ENCODE measurements around the gene KRT84. TPM values are rescaled to one million over a fixed set of nuclear protein-coding genes. Genes with fewer than 3 reads are reported as not detected.
"Not testable (repeated sequence)": the region's sequence is repeated elsewhere in the genome, so short reads cannot be mapped to it uniquely, and the experiment has no call there.

KRT84 gene
- polyA plus RNA-seq, 3 donors from 2014 or later: not detected

DNA sequence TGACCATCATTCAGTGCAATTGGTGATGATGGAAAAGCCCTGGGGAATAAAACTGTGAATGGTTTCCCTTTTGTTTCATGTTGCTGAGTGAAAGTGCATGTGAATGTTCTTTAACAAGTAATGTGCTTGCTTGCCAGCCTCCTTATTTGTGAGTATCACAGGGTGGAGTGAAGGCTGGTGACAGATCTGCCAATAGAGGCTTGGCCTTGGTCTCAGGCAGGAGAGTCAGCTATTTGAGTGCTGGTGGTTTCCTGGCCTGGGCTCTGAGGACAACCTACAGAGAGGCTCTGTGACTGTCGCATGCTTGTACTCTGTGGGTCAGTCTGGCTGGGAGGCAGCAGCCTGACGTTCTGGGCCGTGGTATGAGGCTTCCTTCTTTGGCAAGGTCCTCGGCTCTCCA lies 38.9 kb downstream of the KRT84 start:
- peaks cover 3 to 22% (median 20%) of the 10 kb centered on the region in 3 donors for H3K27me3 Mint-ChIP-seq (ENCODE audit: low read depth in 3 of 3)
- H3K36me3 Mint-ChIP-seq: no peaks in the 10 kb centered on the region
- peaks cover 10 to 12% of the 10 kb centered on the region in 2 donors for H3K4me1 Mint-ChIP-seq
- DNase-seq: no peak
- H3K9me3 Mint-ChIP-seq: peaks cover 0 to 2% (median 0%) of the 10 kb centered on the region in 6 donors
- no peak overlapping the region for H3K27ac Mint-ChIP-seq
- no peak overlapping the region for H3K4me3 Mint-ChIP-seq

DNA sequence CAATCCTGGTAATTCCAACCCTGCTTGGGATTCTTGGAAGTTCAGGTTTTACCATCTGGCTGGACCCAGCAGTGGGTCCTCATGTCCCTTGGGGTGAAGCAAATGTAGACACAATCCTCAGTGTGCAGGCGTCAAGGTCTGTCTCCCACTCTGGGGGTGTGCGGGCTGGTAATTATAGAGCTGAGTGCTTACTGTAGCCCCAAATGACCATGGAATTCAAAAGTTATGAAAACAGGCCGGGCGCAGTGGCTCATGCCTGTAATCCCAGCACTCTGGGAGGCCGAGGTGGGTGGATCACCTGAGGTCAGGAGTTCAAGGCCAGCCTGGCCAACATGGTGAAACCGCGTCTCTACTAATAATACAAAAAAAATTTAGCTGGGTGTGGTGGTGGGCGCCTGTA lies 40.4 kb downstream of the KRT84 start:
- DNase-seq, H3K9me3 Mint-ChIP-seq, H3K4me3 Mint-ChIP-seq, H3K27ac Mint-ChIP-seq, H3K36me3 Mint-ChIP-seq, H3K4me1 Mint-ChIP-seq: not testable (repeated sequence)
- H3K27me3 Mint-ChIP-seq (ENCODE audit: low read depth in 3 of 3): peaks cover 3 to 21% (median 19%) of the 10 kb centered on the region in 3 donors

DNA sequence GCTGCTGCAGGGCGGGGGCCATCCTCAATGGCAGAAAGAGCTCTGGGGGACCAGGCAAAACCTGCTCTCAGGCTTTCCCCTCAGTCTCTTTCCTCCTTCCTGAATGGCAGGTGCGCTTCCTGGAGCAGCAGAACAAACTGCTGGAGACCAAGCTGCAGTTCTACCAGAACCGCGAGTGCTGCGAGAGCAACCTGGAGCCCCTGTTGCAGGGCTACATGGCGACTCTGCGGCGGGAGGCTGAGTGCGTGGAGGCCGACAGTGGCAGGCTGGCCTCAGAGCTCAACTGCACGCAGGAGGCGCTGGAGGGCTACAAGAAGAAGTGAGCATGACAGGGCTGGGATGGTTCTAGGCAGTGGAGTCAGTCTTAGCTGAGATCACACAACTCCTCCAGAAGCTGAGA lies 41.3 kb downstream of the KRT84 start:
- Mint-ChIP-seq H3K4me1 (no peaks in the 10 kb centered on the region), H3K4me3 (no peak overlapping the region), H3K9me3 (peaks cover 0 to 2% (median 0%) of the 10 kb centered on the region in 6 donors), H3K27me3 (ENCODE audit: low read depth in 3 of 3) (peaks cover 5 to 21% (median 16%) of the 10 kb centered on the region in 3 donors), H3K36me3 (no peaks in the 10 kb centered on the region), H3K27ac (no peak overlapping the region)
- DNase-seq: no peak

DNA sequence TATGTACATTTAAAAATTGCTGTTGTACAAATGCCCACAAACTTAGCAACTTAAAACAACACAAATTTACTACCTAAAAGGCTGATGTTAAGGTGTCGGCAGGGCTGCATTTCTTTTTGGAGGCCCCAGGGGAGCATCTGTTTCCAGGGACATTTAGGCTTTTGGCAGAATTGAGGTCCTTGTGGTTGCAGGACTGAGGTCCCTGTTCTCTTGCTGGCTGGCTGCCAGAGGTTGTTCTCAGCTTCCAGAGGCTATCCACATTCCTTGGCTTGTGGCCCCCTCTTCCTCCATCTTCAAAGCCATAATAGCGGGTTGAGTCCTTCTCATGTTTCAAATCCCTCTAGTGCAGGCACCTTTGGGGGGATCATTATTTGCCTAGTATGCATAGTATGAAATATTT lies 41.9 kb downstream of the KRT84 start:
- H3K36me3 Mint-ChIP-seq: no peaks in the 10 kb centered on the region
- no peak overlapping the region for H3K4me3 Mint-ChIP-seq
- DNase-seq: no peak
- no peaks in the 10 kb centered on the region for H3K4me1 Mint-ChIP-seq
- peaks cover 5 to 21% (median 13%) of the 10 kb centered on the region in 3 donors for H3K27me3 Mint-ChIP-seq (ENCODE audit: low read depth in 3 of 3)
- peaks cover 0 to 2% (median 0%) of the 10 kb centered on the region in 6 donors for H3K9me3 Mint-ChIP-seq
- no peak overlapping the region for H3K27ac Mint-ChIP-seq

DNA sequence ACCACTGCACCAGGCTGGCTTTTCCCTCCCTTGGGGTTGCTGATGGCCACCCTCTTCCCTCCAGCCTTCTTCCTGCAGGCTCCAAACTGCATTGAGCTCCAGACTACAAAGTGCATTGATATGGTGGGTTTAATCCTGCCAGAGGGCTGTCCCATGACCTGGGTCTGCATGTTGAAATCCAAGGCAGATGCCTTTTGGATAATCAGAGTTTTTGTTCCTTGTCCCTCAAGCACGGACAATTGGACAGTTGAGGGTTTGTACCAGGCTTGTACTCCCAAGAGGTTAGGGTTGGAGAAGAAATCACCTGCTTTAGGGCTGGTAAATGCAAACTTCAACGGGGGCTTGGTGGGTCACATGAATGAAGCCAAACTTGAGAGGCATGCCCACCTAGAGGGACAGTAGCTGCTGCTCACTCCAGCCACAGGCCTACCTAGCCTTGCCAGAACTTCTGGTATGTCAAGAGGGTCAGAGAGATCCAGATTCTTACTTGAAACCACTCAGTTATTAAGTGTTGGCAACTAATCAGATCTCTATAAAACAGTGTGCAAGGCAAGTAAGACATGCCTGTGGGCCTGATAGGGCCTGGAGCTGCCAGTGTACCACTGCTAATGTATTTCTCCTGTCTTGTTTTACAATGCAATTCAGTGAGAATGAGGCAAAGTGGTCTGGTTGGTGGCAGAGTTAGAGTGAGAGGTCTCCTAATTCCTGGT lies 42.5 kb downstream of the KRT84 start:
- no peak overlapping the region for H3K4me3 Mint-ChIP-seq

DNA sequence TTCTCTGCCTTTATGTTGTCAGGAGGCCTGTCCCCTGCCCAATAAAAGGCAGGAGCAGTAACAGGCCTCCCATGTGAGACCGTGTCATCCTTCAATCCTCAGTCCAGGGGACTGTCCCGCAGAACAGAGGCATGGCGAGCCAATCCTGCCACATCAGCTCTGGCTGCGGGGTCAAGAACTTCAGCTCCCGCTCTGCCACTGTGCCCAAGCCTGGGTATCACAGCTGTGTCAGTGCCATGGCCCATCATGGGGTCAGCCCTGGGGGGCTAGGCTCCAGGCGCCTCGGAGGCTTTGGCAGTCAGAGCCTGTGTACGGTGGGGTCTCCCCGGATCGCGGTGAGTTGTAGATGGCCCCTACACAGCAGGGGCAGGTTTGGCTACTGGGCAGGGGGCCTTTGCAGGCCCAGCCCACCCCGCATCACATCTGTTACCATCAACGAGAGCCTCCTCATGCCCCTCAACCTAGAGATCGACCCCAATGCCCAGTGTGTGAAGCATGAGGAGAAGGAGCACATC lies 44.3 kb downstream of the KRT84 start:
- Mint-ChIP-seq H3K27ac (no peak overlapping the region), H3K9me3 (peaks cover 0 to 6% (median 0%) of the 10 kb centered on the region in 6 donors), H3K4me3 (no peak overlapping the region), H3K27me3 (ENCODE audit: low read depth in 3 of 3) (peaks cover 5 to 18% (median 10%) of the 10 kb centered on the region in 3 donors), H3K4me1 (no peaks in the 10 kb centered on the region), H3K36me3 (peaks cover 0 to 4% (median 0%) of the 10 kb centered on the region in 3 donors)
- no peak for DNase-seq

More for the DNA sequence above, 42.5 kb downstream of the KRT84 start:
- DNase-seq: no peak
- Mint-ChIP-seq H3K9me3 (peaks cover 0 to 2% (median 0%) of the 10 kb centered on the region in 6 donors), H3K27ac (no peak overlapping the region), H3K27me3 (ENCODE audit: low read depth in 3 of 3) (peaks cover 5 to 20% (median 13%) of the 10 kb centered on the region in 3 donors), H3K4me1 (no peaks in the 10 kb centered on the region), H3K36me3 (no peaks in the 10 kb centered on the region)

DNA sequence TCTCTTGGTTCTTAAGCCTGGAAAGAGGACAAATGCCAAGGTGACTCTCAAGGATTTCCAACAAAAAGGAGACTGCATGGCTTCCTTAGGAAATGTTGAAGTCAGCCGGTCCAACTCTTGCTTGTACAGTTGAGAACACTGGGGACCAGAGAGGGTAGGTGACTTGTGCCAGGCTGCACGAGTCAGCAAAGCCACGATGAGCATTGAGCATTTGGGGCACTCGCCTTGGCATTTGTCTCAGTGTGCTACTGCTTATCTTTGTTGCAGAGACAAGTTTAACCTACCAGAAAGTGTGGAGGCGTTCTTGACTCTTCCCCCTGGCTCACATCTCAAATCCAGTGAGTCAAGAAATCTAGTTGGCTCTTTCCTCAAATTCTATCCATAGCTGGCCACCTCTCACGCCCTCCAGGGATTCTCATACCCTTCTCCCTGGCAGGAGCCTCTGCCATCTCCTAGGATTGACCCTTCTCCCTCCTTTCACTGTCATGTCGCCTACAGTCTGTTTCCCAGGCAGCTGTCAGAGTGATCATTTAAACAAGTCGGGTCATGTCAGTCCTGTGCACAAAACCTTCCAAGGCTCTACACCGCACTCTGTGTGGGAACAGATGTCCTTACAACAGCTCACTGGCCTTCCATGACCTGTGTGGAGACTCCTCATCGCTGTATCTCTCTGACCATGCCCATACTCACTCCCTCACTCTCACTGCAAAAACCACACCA lies 47.1 kb downstream of the KRT84 start:
- Mint-ChIP-seq H3K36me3 (peaks cover 0 to 4% (median 0%) of the 10 kb centered on the region in 3 donors), H3K27me3 (ENCODE audit: low read depth in 3 of 3) (peaks cover 2 to 13% (median 4%) of the 10 kb centered on the region in 3 donors), H3K4me3 (no peak overlapping the region), H3K9me3 (peaks cover 0 to 6% (median 0%) of the 10 kb centered on the region in 6 donors), H3K27ac (no peak overlapping the region), H3K4me1 (no peaks in the 10 kb centered on the region)
- no peak for DNase-seq

DNA sequence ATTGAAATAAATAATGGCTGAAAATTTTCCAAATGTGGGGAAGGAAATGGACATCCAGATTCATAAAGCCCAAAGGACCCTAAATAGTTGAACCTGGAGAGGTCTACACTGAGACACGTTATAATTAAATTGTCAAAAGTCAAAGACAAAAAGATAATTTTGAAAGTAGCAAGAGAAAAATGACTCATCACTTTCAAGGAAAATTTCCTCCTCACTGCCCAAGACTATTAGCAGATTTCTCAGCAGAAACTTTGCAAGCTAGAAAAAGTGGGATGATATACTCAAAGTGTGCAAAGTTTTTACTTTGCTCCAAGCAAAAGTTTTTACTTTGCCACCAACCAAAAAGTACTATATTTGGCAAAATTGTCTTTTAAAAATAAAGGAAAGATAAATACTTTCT lies 48.4 kb downstream of the KRT84 start:
- Mint-ChIP-seq H3K4me3 (no peak overlapping the region), H3K27ac (no peak overlapping the region), H3K36me3 (peaks cover 0 to 4% (median 2%) of the 10 kb centered on the region in 3 donors), H3K4me1 (no peaks in the 10 kb centered on the region), H3K9me3 (peaks cover 0 to 4% (median 0%) of the 10 kb centered on the region in 6 donors), H3K27me3 (ENCODE audit: low read depth in 3 of 3) (peaks cover 4 to 9% (median 4%) of the 10 kb centered on the region in 3 donors)
- no peak for DNase-seq

DNA sequence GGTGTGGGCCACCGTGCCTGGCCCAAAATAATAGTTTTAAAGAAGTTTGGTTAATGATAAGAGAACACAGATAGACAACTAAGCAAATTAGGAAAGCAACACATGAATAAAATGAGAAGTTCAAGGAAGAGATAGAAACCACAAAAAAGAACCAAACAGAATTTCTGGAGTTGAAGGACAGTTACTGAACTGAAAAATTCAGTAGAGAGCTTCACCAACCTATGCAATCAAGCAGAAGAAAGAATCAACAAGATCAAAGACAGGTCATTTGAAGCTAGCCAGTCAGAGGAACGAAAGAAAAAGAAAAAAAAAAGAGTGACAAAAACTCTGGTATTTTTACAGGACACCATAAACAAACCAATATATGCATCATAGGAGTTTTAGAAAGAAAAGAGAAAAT lies 48.8 kb downstream of the KRT84 start:
- no peak overlapping the region for H3K4me3 Mint-ChIP-seq
- H3K27me3 Mint-ChIP-seq (ENCODE audit: low read depth in 3 of 3): peaks cover 4 to 6% (median 5%) of the 10 kb centered on the region in 3 donors
- no peaks in the 10 kb centered on the region for H3K4me1 Mint-ChIP-seq
- no peak overlapping the region for H3K27ac Mint-ChIP-seq
- no peak for DNase-seq
- peaks cover 0 to 4% (median 0%) of the 10 kb centered on the region in 6 donors for H3K9me3 Mint-ChIP-seq
- H3K36me3 Mint-ChIP-seq: peaks cover 0 to 6% (median 4%) of the 10 kb centered on the region in 3 donors

DNA sequence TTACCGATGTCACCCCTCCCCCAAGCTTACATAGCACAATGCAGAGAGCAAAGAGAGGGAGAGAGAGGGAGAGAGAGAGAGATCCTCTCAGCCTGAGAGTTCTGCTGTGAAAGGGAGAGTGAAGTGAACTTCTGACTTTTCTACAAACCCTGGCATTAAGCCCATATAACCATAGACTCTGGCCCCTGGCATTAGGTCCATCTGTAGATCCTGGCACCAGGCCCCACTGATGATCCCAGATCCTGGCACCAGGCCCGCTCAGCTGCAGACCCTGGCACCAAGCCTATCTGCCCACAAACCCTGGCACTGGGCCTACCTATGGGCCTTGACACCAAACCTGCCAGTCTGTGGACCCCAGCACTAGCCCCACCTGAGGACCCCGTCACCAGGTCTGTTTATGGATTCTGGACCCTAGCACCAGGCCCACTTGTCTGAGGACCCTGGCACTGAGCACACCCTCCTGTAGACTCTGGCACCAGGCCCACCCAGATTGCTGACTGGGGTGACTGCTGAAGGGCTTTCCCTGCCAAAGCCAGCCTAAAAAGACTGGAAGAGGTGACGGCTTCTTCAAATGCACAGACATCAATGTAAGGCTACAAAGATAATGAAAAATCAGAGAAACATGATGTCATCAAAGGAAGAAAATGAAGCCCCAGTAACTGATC lies 49.7 kb downstream of the KRT84 start:
- H3K36me3 Mint-ChIP-seq: peaks cover 0 to 6% (median 4%) of the 10 kb centered on the region in 3 donors
- peaks cover 0 to 4% (median 0%) of the 10 kb centered on the region in 6 donors for H3K9me3 Mint-ChIP-seq
- DNase-seq: no peak
- H3K27me3 Mint-ChIP-seq (ENCODE audit: low read depth in 3 of 3): peaks cover 4 to 6% (median 4%) of the 10 kb centered on the region in 3 donors
- no peaks in the 10 kb centered on the region for H3K4me1 Mint-ChIP-seq
- no peak overlapping the region for H3K27ac Mint-ChIP-seq
- no peak overlapping the region for H3K4me3 Mint-ChIP-seq

DNA sequence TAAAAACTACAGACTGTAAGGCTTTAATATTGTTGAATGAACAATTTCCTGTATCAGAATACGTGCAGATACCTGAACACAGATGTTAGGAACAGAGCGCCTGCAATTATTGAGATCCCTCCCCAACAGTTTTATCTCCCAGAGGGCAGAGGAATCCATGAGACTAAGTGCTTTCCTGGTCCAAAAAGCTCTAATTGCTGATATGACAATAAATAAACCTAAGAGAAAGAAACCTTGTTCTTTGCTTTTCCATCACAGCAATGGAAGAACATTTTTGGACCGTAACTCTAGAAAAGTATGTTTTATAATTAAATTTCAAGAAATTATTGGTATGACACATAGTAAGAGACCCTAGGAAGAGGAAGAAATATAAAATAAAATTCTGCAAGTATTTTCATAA lies 51.3 kb downstream of the KRT84 start:
- no peak for DNase-seq
- Mint-ChIP-seq H3K36me3 (peaks cover 0 to 6% (median 4%) of the 10 kb centered on the region in 3 donors), H3K27me3 (ENCODE audit: low read depth in 3 of 3) (peaks cover 3 to 6% (median 4%) of the 10 kb centered on the region in 3 donors), H3K9me3 (peaks cover 0 to 4% (median 0%) of the 10 kb centered on the region in 6 donors), H3K4me1 (no peaks in the 10 kb centered on the region), H3K27ac (no peak overlapping the region), H3K4me3 (no peak overlapping the region)

DNA sequence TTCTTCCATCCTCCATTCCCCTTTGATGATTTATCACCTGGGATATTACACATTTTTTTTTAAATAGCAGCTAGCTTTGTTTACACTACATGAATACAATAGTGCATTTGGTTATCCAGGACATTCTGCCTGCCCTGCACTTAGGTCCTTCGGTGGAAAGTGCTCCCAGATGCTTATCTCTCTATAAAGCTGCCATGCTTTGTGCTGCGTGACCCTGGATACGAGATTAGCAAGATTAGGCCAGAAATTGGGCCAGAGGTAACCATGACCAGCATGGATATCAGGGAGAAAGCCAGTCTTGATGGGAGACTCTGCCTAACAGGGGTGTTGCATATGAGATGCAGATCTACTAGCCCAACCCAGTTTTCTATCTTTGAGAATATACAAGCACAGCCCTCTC lies 52.1 kb downstream of the KRT84 start:
- Mint-ChIP-seq H3K27me3 (ENCODE audit: low read depth in 3 of 3) (peaks cover 3 to 4% (median 4%) of the 10 kb centered on the region in 3 donors), H3K4me1 (no peaks in the 10 kb centered on the region), H3K27ac (no peak overlapping the region), H3K4me3 (no peak overlapping the region), H3K36me3 (peaks cover 0 to 6% (median 4%) of the 10 kb centered on the region in 3 donors), H3K9me3 (peaks cover 0 to 4% (median 0%) of the 10 kb centered on the region in 6 donors)
- DNase-seq: no peak

DNA sequence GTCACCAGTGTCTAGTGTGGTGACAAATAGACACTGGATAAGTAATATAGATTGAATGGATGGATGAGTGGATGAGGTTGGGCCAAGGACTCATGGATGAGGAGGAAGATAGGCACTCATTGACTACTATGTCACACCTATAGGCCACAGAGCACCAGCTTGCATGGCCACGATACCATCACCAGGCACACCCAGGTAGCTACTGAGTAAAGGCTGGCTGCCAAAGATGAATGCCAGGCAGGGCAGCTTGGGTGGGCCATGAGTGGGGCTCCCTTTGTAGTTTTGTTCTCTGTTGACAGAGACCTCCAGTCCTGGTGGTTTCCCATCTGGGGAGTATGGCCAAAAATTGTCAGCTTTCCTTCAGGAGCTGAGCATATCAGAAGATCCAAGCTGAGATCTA lies 53.1 kb downstream of the KRT84 start:
- H3K27ac Mint-ChIP-seq: no peak overlapping the region
- H3K27me3 Mint-ChIP-seq (ENCODE audit: low read depth in 3 of 3): peaks cover 4 to 6% (median 4%) of the 10 kb centered on the region in 3 donors
- H3K36me3 Mint-ChIP-seq: peaks cover 0 to 6% (median 4%) of the 10 kb centered on the region in 3 donors
- H3K4me3 Mint-ChIP-seq: no peak overlapping the region
- H3K9me3 Mint-ChIP-seq: peaks cover 0 to 4% (median 0%) of the 10 kb centered on the region in 6 donors
- DNase-seq: no peak
- H3K4me1 Mint-ChIP-seq: peaks cover 1 to 4% of the 10 kb centered on the region in 2 donors
